SHP77 (cell line): ENCODE results near the gene SNRK.

Source experiments
- DNase-seq, 2 experiments: peaks; one replicate each; lab custom pipeline; 2025; lab: John Stamatoyannopoulos, UW

Gene SNRK

GRCh38 chr3:43309372-43310305, 23.3 kb downstream of the SNRK start:
- DNase-seq, result no peak

GRCh38 chr3:43316783-43317460, 30.6 kb downstream of the SNRK start:
- DNase-seq, result no peak

GRCh38 chr3:43317461-43318316, 31.3 kb downstream of the SNRK start:
- DNase-seq, result no peak

- no peak for DNase-seq
Observed at GRCh38 chr3:43319376-43319775, 33.0 kb downstream of the SNRK start.

GRCh38 chr3:43319794-43320193, 33.5 kb downstream of the SNRK start:
- no peak for DNase-seq

- DNase-seq, result no peak
Observed at GRCh38 chr3:43320288-43320687, 33.9 kb downstream of the SNRK start.

GRCh38 chr3:43323541-43323940, 37.2 kb downstream of the SNRK start:
- DNase-seq, result no peak

GRCh38 chr3:43326891-43327581, 40.7 kb downstream of the SNRK start:
- DNase-seq, result no peak

- DNase-seq, result no peak
Observed at GRCh38 chr3:43327582-43327979, 41.2 kb downstream of the SNRK start.

- DNase-seq, result no peak
Observed at GRCh38 chr3:43328653-43329052, 42.3 kb downstream of the SNRK start.

GRCh38 chr3:43330981-43331380, 44.6 kb downstream of the SNRK start:
- DNase-seq, result no peak

- no peak for DNase-seq
Observed at GRCh38 chr3:43331381-43331780, 45.0 kb downstream of the SNRK start.

- no peak for DNase-seq
Observed at GRCh38 chr3:43334976-43335375, 48.6 kb downstream of the SNRK start.

- DNase-seq, result no peak
Observed at GRCh38 chr3:43335799-43336198, 49.5 kb downstream of the SNRK start.

- DNase-seq, result no peak
Observed at GRCh38 chr3:43338295-43338694, 52.0 kb downstream of the SNRK start.

- no peak for DNase-seq
Observed at GRCh38 chr3:43340403-43340802, 54.1 kb downstream of the SNRK start.

- DNase-seq, result no peak
Observed at GRCh38 chr3:43341788-43342187, 55.4 kb downstream of the SNRK start.

- no peak for DNase-seq
Observed at GRCh38 chr3:43343185-43343584, 56.8 kb downstream of the SNRK start.

GRCh38 chr3:43343815-43344214, 57.5 kb downstream of the SNRK start:
- no peak for DNase-seq

- no peak for DNase-seq
Observed at GRCh38 chr3:43344520-43344919, 58.2 kb downstream of the SNRK start.

- no peak for DNase-seq
Observed at GRCh38 chr3:43345246-43345645, 58.9 kb downstream of the SNRK start.

GRCh38 chr3:43345877-43346276, 59.5 kb downstream of the SNRK start:
- no peak for DNase-seq
